Measurements from ENCODE around the gene SERPINA3.

- TF ChIP-seq CTCF (IDR thresholded peaks at IDR 0.05) (no peak), EZH2 (IDR thresholded peaks at IDR 0.05; ENCODE audit: borderline replicate concordance, insufficient read depth, low read depth, low read length, poor library complexity, severe bottlenecking) (no peak)
Observed at GRCh38 chr14:94644102-94644535, 31.9 kb downstream of the SERPINA3 start.
